ENCODE measurements around the gene BCAM. TPM values are rescaled to one million over a fixed set of nuclear protein-coding genes. Genes with fewer than 3 reads are reported as not detected.

Gene BCAM
- total and polyA plus RNA-seq, 10 of the 15 experiments (the other 5 are each of a cell fraction or from before 2014, with no cell fraction given), result 0.10 to 0.64 TPM; not detected in 8

GRCh38 chr19:44845612-44846454 lies 36.9 kb downstream of the BCAM start, which contains the start of gene NECTIN2 (continued):
- TF ChIP-seq SKIL (IDR thresholded peaks at IDR 0.05; ENCODE audit: low read depth, poor library complexity, severe bottlenecking) (no peak), MAX (IDR thresholded peaks at IDR 0.05; ENCODE audit: low read depth, low read length) (no peak), SREBF2 (IDR thresholded peaks at IDR 0.05; ENCODE audit: low read length) (no peak), IKZF2 (IDR thresholded peaks at IDR 0.05) (no peak), ZNF274 (IDR thresholded peaks at IDR 0.05; ENCODE audit: insufficient read depth, insufficient read length) (no peak), BRCA1 (IDR thresholded peaks at IDR 0.05; ENCODE audit: low read depth, low read length) (no peak), SIN3A (IDR thresholded peaks at IDR 0.05; ENCODE audit: low read depth, low read length) (no peak), ETV6 (conservative IDR thresholded peaks at IDR 0.05 in 1 of 2, IDR thresholded peaks at IDR 0.05 in 1 of 2; ENCODE audit: borderline replicate concordance in 1 of 2, low read depth in 1 of 2) (no peak), CREB1 (IDR thresholded peaks at IDR 0.05; ENCODE audit: low read depth) (no peak), RFX5 (IDR thresholded peaks at IDR 0.05; ENCODE audit: low read depth, low read length) (no peak), IRF4 (IDR thresholded peaks at IDR 0.05; ENCODE audit: low read depth, low read length) (0 out of 2 replicates have a peak, but pooled peaks have one; percentile 11), CHD2 (IDR thresholded peaks at IDR 0.05; ENCODE audit: borderline replicate concordance, low read depth, low read length) (no peak), TBL1XR1 (IDR thresholded peaks at IDR 0.05; ENCODE audit: low read depth, low read length) (no peak), SMC3 (IDR thresholded peaks at IDR 0.05; ENCODE audit: borderline replicate concordance, low read length) (peak; percentile 13; the same call in 1 of the 2 replicates), RCOR1 (conservative IDR thresholded peaks at IDR 0.05; ENCODE audit: low read depth, low read length) (no peak), CREM (IDR thresholded peaks at IDR 0.05; ENCODE audit: low read depth) (0 out of 2 replicates have a peak, but pooled peaks have one; percentile 41), BHLHE40 (IDR thresholded peaks at IDR 0.05; ENCODE audit: borderline replicate concordance in 1 of 2, low read depth in 2 of 2, low read length in 1 of 2) (peak in 1 of 2 experiments; percentile 38; a peak in 1 of 4 replicates), CTCF (IDR thresholded peaks at IDR 0.05 in 2 of 3, conservative IDR thresholded peaks at IDR 0.05 in 1 of 3; ENCODE audit: control insufficient read depth in 2 of 3, extremely low read depth in 1 of 3, insufficient read depth in 1 of 3, low read depth in 3 of 3, low read length in 3 of 3) (peak; percentile 47 to 75 (median 60)), MEF2B (IDR thresholded peaks at IDR 0.05; ENCODE audit: partially characterized antibody, poor library complexity, severe bottlenecking) (no peak), SMARCA5 (IDR thresholded peaks at IDR 0.05) (no peak)
- TF ChIP-seq, protein P1, sequence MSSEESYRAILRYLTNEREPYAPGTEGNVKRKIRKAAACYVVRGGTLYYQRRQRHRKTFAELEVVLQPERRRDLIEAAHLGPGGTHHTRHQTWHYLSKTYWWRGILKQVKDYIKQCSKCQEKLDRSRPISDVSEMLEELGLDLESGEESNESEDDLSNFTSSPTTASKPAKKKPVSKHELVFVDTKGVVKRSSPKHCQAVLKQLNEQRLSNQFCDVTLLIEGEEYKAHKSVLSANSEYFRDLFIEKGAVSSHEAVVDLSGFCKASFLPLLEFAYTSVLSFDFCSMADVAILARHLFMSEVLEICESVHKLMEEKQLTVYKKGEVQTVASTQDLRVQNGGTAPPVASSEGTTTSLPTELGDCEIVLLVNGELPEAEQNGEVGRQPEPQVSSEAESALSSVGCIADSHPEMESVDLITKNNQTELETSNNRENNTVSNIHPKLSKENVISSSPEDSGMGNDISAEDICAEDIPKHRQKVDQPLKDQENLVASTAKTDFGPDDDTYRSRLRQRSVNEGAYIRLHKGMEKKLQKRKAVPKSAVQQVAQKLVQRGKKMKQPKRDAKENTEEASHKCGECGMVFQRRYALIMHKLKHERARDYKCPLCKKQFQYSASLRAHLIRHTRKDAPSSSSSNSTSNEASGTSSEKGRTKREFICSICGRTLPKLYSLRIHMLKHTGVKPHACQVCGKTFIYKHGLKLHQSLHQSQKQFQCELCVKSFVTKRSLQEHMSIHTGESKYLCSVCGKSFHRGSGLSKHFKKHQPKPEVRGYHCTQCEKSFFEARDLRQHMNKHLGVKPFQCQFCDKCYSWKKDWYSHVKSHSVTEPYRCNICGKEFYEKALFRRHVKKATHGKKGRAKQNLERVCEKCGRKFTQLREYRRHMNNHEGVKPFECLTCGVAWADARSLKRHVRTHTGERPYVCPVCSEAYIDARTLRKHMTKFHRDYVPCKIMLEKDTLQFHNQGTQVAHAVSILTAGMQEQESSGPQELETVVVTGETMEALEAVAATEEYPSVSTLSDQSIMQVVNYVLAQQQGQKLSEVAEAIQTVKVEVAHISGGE (CRISPR knock-in tag; IDR thresholded peaks at IDR 0.05), result no peak
